ENCODE measurements around the gene NFIL3.
"Not testable (repeated sequence)": the region's sequence is repeated elsewhere in the genome, so short reads cannot be mapped to it uniquely, and the experiment has no call there.

GRCh38 chr9:91370006-91370405 lies 53.6 kb downstream of the NFIL3 start:
- TF ChIP-seq CTCF, POLR2A (IDR thresholded peaks at IDR 0.05): not testable (repeated sequence)

All from heart left ventricle (tissue), 13 donors.